GM23338 (cell line): ENCODE measurements around the gene IQGAP1. TPM values are rescaled to one million over a fixed set of nuclear protein-coding genes. Genes with fewer than 3 reads are reported as not detected.
A peak's percentile ranks its signal among the peaks of the same experiment; 100 is the strongest.

Source experiments
- ATAC-seq: fragments of 200-7000 bp; cut with Tn5 transposase; 3 replicates; pipeline ENCODE4 v1.9.1; 2020
- DNase-seq: peaks from one replicate; pipeline ENCODE4 v3.0.0-alpha.2; 2015; ENCODE audit warnings: low spot score
- H2AFZ ChIP-seq: fragments of 200-600 bp; sonication (generic); 2 replicates; pipeline ENCODE4 v1.8.0; 2016; ENCODE audit warnings: antibody characterized with exemption, mild to moderate bottlenecking, moderate library complexity
- H3F3A ChIP-seq: fragments of 200-600 bp; sonication (generic); replicated peaks from 2 replicates; pipeline ENCODE4 v1.8.0; 2017; ENCODE audit warnings: antibody characterized with exemption, mixed run types, low read depth
- H3K27ac ChIP-seq: fragments of 200-600 bp; sonication (generic); 2 replicates; pipeline ENCODE4 v1.6.1; 2016; ENCODE audit warnings: low read depth
- H3K27me3 ChIP-seq: fragments of 200-600 bp; sonication (generic); 2 replicates; pipeline ENCODE4 v1.8.0; 2016; ENCODE audit warnings: mild to moderate bottlenecking, mixed run types, moderate library complexity; ENCODE audit not compliant: insufficient read depth
- H3K36me3 ChIP-seq: fragments of 200-600 bp; sonication (generic); 2 replicates; pipeline ENCODE4 v1.8.0; 2016; ENCODE audit warnings: mild to moderate bottlenecking; ENCODE audit not compliant: insufficient read depth
- H3K4me1 ChIP-seq: fragments of 200-600 bp; sonication (generic); 2 replicates; pipeline ENCODE4 v1.8.0; 2016; ENCODE audit warnings: mild to moderate bottlenecking, moderate library complexity; ENCODE audit not compliant: insufficient read depth
- H3K4me2 ChIP-seq: fragments of 200-600 bp; sonication (generic); 2 replicates; pipeline ENCODE4 v1.7.1; 2017; ENCODE audit warnings: mixed run types
- H3K4me3 ChIP-seq: fragments of 200-600 bp; sonication (generic); 2 replicates; pipeline ENCODE4 v1.6.1; 2016; ENCODE audit warnings: mixed run types
- H3K79me2 ChIP-seq: fragments of 200-600 bp; sonication (generic); replicated peaks from 2 replicates; pipeline ENCODE4 v1.8.0; 2017; ENCODE audit warnings: mild to moderate bottlenecking; ENCODE audit not compliant: insufficient read depth
- H3K9me2 ChIP-seq: fragments of 200-600 bp; sonication (generic); 2 replicates; pipeline ENCODE4 v1.8.0; 2017; ENCODE audit not compliant: insufficient read depth
- H4K20me1 ChIP-seq: fragments of 200-600 bp; sonication (generic); replicated peaks from 2 replicates; pipeline ENCODE4 v1.8.0; 2017; ENCODE audit warnings: mild to moderate bottlenecking; ENCODE audit not compliant: insufficient read depth
- H3K27ac Mint-ChIP-seq: 2 replicates; pipeline ENCODE4 v1.8.0; 2020; ENCODE audit warnings: inconsistent platforms, mild to moderate bottlenecking, moderate library complexity, mixed read lengths
- H3K27me3 Mint-ChIP-seq: 3 replicates; pipeline ENCODE4 v1.8.0; 2022; ENCODE audit warnings: low read depth, mild to moderate bottlenecking, moderate library complexity, mixed read lengths, inconsistent platforms; ENCODE audit not compliant: insufficient read depth, poor library complexity
- H3K36me3 Mint-ChIP-seq: 3 replicates; pipeline ENCODE4 v1.8.0; 2021; ENCODE audit warnings: low read depth, mild to moderate bottlenecking, inconsistent platforms, moderate library complexity, mixed read lengths
- H3K4me1 Mint-ChIP-seq: 3 replicates; pipeline ENCODE4 v1.8.0; 2020; ENCODE audit warnings: mild to moderate bottlenecking, inconsistent platforms, mixed read lengths
- H3K4me3 Mint-ChIP-seq: 3 replicates; pipeline ENCODE4 v1.8.0; 2021; ENCODE audit warnings: moderate library complexity, mild to moderate bottlenecking, inconsistent platforms, mixed read lengths
- H3K9me3 Mint-ChIP-seq: 3 replicates; pipeline ENCODE4 v1.8.0; 2020; ENCODE audit warnings: moderate library complexity, mild to moderate bottlenecking, inconsistent platforms, mixed read lengths
- CREB1 ChIP-seq: fragments of 250-450 bp; sonication (Bioruptor Pico); IDR thresholded peaks from 2 replicates; pipeline ENCODE4 v1.5.0; 2020; ENCODE audit warnings: low read depth, mild to moderate bottlenecking, moderate library complexity
- JUNB ChIP-seq: IDR thresholded peaks from one replicate; pipeline ENCODE4 v1.6.1; 2016; ENCODE audit warnings: antibody characterized with exemption; ENCODE audit not compliant: unreplicated experiment
- polyA plus RNA-seq: library from polyadenylated mRNA; unstranded; fragments of >200 nt; fragmentation: Nextera tagmentation; extraction: Ambion mirVana; gene quantifications from 2 replicates; pipeline ENCODE4 v1.2.1, GENCODE V29; 2016
- total RNA-seq: library from RNA; depleted of rRNA; stranded (reverse); fragments of >200 nt; shearing (Covaris generic); gene quantifications from 2 replicates; pipeline ENCODE4 v1.2.3, GENCODE V29; 2014
- TF ChIP-seq, protein P1 (sequence below): fragments of 250-450 bp; sonication (Bioruptor Pico); IDR thresholded peaks from 2 replicates; pipeline ENCODE4 v1.5.0; 2020; ENCODE audit warnings: mild to moderate bottlenecking, moderate library complexity

IQGAP1 gene
- total and polyA plus RNA-seq, 2 experiments from 2014 or later = 92.7 to 159 TPM

DNA sequence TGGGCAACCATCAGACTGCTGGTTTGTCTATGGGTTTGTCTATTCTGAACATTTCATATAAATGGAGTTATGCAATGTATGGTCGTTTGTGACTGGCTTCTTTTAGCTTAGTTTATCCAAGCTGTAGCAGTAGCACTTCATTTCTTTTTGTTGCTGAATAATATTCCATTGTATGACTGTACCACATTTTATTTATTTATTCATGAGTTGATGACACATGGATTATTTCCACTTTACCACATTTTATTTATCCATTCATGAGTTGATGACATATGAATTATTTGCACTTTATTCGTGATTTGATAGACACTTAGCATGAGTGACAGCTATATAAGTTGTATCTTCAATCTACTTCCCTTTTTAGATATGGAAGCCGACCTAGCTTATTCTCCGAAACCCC is 70.0 kb downstream of the IQGAP1 start (continued):
- TF ChIP-seq, protein P1, sequence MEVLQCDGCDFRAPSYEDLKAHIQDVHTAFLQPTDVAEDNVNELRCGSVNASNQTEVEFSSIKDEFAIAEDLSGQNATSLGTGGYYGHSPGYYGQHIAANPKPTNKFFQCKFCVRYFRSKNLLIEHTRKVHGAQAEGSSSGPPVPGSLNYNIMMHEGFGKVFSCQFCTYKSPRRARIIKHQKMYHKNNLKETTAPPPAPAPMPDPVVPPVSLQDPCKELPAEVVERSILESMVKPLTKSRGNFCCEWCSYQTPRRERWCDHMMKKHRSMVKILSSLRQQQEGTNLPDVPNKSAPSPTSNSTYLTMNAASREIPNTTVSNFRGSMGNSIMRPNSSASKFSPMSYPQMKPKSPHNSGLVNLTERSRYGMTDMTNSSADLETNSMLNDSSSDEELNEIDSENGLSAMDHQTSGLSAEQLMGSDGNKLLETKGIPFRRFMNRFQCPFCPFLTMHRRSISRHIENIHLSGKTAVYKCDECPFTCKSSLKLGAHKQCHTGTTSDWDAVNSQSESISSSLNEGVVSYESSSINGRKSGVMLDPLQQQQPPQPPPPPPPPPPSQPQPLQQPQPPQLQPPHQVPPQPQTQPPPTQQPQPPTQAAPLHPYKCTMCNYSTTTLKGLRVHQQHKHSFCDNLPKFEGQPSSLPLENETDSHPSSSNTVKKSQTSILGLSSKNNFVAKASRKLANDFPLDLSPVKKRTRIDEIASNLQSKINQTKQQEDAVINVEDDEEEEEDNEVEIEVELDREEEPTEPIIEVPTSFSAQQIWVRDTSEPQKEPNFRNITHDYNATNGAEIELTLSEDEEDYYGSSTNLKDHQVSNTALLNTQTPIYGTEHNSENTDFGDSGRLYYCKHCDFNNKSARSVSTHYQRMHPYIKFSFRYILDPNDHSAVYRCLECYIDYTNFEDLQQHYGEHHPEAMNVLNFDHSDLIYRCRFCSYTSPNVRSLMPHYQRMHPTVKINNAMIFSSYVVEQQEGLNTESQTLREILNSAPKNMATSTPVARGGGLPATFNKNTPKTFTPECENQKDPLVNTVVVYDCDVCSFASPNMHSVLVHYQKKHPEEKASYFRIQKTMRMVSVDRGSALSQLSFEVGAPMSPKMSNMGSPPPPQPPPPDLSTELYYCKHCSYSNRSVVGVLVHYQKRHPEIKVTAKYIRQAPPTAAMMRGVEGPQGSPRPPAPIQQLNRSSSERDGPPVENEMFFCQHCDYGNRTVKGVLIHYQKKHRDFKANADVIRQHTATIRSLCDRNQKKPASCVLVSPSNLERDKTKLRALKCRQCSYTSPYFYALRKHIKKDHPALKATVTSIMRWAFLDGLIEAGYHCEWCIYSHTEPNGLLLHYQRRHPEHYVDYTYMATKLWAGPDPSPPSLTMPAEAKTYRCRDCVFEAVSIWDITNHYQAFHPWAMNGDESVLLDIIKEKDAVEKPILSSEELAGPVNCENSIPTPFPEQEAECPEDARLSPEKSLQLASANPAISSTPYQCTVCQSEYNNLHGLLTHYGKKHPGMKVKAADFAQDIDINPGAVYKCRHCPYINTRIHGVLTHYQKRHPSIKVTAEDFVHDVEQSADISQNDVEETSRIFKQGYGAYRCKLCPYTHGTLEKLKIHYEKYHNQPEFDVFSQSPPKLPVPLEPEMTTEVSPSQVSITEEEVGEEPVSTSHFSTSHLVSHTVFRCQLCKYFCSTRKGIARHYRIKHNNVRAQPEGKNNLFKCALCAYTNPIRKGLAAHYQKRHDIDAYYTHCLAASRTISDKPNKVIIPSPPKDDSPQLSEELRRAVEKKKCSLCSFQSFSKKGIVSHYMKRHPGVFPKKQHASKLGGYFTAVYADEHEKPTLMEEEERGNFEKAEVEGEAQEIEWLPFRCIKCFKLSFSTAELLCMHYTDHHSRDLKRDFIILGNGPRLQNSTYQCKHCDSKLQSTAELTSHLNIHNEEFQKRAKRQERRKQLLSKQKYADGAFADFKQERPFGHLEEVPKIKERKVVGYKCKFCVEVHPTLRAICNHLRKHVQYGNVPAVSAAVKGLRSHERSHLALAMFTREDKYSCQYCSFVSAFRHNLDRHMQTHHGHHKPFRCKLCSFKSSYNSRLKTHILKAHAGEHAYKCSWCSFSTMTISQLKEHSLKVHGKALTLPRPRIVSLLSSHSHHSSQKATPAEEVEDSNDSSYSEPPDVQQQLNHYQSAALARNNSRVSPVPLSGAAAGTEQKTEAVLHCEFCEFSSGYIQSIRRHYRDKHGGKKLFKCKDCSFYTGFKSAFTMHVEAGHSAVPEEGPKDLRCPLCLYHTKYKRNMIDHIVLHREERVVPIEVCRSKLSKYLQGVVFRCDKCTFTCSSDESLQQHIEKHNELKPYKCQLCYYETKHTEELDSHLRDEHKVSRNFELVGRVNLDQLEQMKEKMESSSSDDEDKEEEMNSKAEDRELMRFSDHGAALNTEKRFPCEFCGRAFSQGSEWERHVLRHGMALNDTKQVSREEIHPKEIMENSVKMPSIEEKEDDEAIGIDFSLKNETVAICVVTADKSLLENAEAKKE (CRISPR knock-in tag) = no peak
- no peak for TF ChIP-seq JUNB

DNA sequence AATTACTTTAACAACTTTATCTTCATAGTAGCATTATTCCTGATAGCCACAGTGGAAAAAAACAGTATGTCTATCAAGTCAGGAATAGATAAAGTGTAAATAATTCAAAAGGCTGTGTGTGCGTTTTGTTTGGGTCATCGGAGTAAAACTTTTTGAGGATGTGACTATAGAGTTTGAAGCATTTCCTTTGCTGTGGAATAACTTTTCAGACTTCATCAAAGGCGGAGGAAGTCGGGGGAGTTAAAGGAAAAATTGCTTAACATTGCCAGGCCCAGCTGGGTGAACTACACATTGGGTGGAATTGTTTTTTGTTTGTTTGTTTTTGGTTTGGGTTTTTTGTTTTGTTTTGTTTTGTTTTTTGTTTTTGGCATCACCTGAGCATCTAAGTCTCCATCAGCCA is 71.3 kb downstream of the IQGAP1 start:
- Histone ChIP-seq H4K20me1 (peaks cover 20% of the 10 kb centered on the region; the same call in 1 of the 2 replicates), H3K27ac (peak overlapping the region; percentile 28; the same call in 1 of the 2 replicates), H3F3A (no peaks in the 10 kb centered on the region), H3K79me2 (0 out of 2 replicates have a peak, but pooled peaks cover 8% of the 10 kb centered on the region), H3K27me3 (no peaks in the 10 kb centered on the region), H3K36me3 (peaks cover 13% of the 10 kb centered on the region), H3K9me2 (no peaks in the 10 kb centered on the region), H3K4me1 (no peaks in the 10 kb centered on the region; the same call in 1 of the 2 replicates), H3K4me2 (no peak overlapping the region), H2AFZ (no peak overlapping the region), H3K4me3 (no peak overlapping the region)
- H3K4me1 Mint-ChIP-seq = peaks cover 6% of the 10 kb centered on the region; the same call in 2 of the 3 replicates
- no peaks in the 10 kb centered on the region for H3K9me3 Mint-ChIP-seq
- no peak for ATAC-seq
- no peak overlapping the region for H3K4me3 Mint-ChIP-seq
- TF ChIP-seq CREB1 (CRISPR knock-in tag) = no peak
- H3K36me3 Mint-ChIP-seq = peaks cover 27% of the 10 kb centered on the region; the same call in 2 of the 3 replicates
- DNase-seq = no peak
- no peak overlapping the region; the same call in 1 of the 2 replicates for H3K27ac Mint-ChIP-seq
- no peaks in the 10 kb centered on the region for H3K27me3 Mint-ChIP-seq
